ENCODE data around the gene CUBN. TPM values are rescaled to one million over a fixed set of nuclear protein-coding genes. Genes with fewer than 3 reads are reported as not detected.

Gene CUBN
- total RNA-seq, 1 experiment from 2014 or later = 0.80 TPM

GRCh38 chr10:16957038-16957437 lies 172.6 kb downstream of the CUBN start:
- Histone ChIP-seq H3K9me3 (ENCODE audit: low read length) (no peaks in the 10 kb centered on the region), H3K79me2 (ENCODE audit: low read length) (no peaks in the 10 kb centered on the region), H3K4me1 (ENCODE audit: insufficient read depth, low read length) (no peaks in the 10 kb centered on the region), H3K27me3 (ENCODE audit: low read length) (no peaks in the 10 kb centered on the region), H3K36me3 (ENCODE audit: low read depth, low read length) (no peaks in the 10 kb centered on the region), H3K9me2 (replicated peaks; ENCODE audit: low read length) (no peaks in the 10 kb centered on the region), H3K9ac (ENCODE audit: low read length) (no peak overlapping the region), H3K4me2 (ENCODE audit: low read length) (no peak overlapping the region), H4K20me1 (ENCODE audit: low read length) (no peaks in the 10 kb centered on the region), H3F3A (ENCODE audit: low read length, unreplicated experiment) (no peaks in the 10 kb centered on the region), H3K4me3 (ENCODE audit: low read length) (no peak overlapping the region), H2AFZ (ENCODE audit: low read length) (no peak overlapping the region), H3K27ac (ENCODE audit: low read length) (no peak overlapping the region)
- BruUV-seq (replicated peaks) = no TSS peak
- DNase-seq = no peak
- POLR2A ChIA-PET (ENCODE audit: unreplicated experiment) = no interaction called here
- ATAC-seq = no peak
- CTCF ChIA-PET = no interaction called here
- TF ChIP-seq EZH2phosphoT487 (IDR thresholded peaks at IDR 0.05; ENCODE audit: borderline replicate concordance, low read length) (no peak), CTCF (conservative IDR thresholded peaks at IDR 0.05; ENCODE audit: low read depth, low read length) (no peak), EZH2 (IDR thresholded peaks at IDR 0.05; ENCODE audit: low read length, unreplicated experiment) (no peak)
- intact Hi-C loops (cut with micrococcal nuclease) = no loop called here

- no peaks in the 10 kb centered on the region for H3K9me2 ChIP-seq (replicated peaks; ENCODE audit: low read length)
Measured at GRCh38 chr10:16954280-16955030, 175.2 kb downstream of the CUBN start.

More at GRCh38 chr10:16954280-16955030, 175.2 kb downstream of the CUBN start:
- Histone ChIP-seq H3K27me3 (ENCODE audit: low read length) (no peaks in the 10 kb centered on the region), H3K4me1 (ENCODE audit: insufficient read depth, low read length) (peaks cover 5% of the 10 kb centered on the region; the same call in 1 of the 2 replicates), H3K9ac (ENCODE audit: low read length) (no peak overlapping the region), H3F3A (ENCODE audit: low read length, unreplicated experiment) (no peaks in the 10 kb centered on the region), H3K9me3 (ENCODE audit: low read length) (no peaks in the 10 kb centered on the region), H3K36me3 (ENCODE audit: low read depth, low read length) (no peaks in the 10 kb centered on the region), H3K4me3 (ENCODE audit: low read length) (no peak overlapping the region), H2AFZ (ENCODE audit: low read length) (no peak overlapping the region), H3K27ac (ENCODE audit: low read length) (no peak overlapping the region), H4K20me1 (ENCODE audit: low read length) (no peaks in the 10 kb centered on the region), H3K4me2 (ENCODE audit: low read length) (no peak overlapping the region), H3K79me2 (ENCODE audit: low read length) (no peaks in the 10 kb centered on the region)
- ChIA-PET POLR2A (ENCODE audit: unreplicated experiment) (no interaction called here), CTCF (no interaction called here)
- ATAC-seq = no peak
- no peak for DNase-seq
- BruUV-seq (replicated peaks) = no TSS peak
- no peak for TF ChIP-seq EZH2 (IDR thresholded peaks at IDR 0.05; ENCODE audit: low read length, unreplicated experiment)
- no peak for TF ChIP-seq CTCF (conservative IDR thresholded peaks at IDR 0.05; ENCODE audit: low read depth, low read length)
- TF ChIP-seq EZH2phosphoT487 (IDR thresholded peaks at IDR 0.05; ENCODE audit: borderline replicate concordance, low read length) = no peak
- intact Hi-C loops (cut with micrococcal nuclease) = no loop called here
